ENCODE measurements around the gene EGFR.

EGFR gene

GRCh38 chr7:55096323-55096722 lies 77.5 kb downstream of the EGFR start:
- Histone ChIP-seq H3K27ac (ENCODE audit: low read length) (no peak overlapping the region), H3K27me3 (ENCODE audit: insufficient read depth, low read length, poor library complexity) (peaks cover 17% of the 10 kb centered on the region), H3K4me2 (ENCODE audit: insufficient read depth, low read length) (no peak overlapping the region), H3K4me3 (ENCODE audit: low read depth in 1 of 2, low read length in 2 of 2) (no peak overlapping the region), H3K9ac (ENCODE audit: low read depth, low read length) (no peak overlapping the region), H3K4me1 (ENCODE audit: insufficient read depth, low read length) (no peaks in the 10 kb centered on the region), H3K79me2 (ENCODE audit: insufficient read depth, low read length) (no peaks in the 10 kb centered on the region), H4K20me1 (ENCODE audit: insufficient read depth, low read length) (no peaks in the 10 kb centered on the region; the same call in 1 of the 2 replicates), H3K36me3 (ENCODE audit: insufficient read depth, low read length) (no peaks in the 10 kb centered on the region), H2AFZ (ENCODE audit: low read depth, low read length) (no peak overlapping the region), H3K9me3 (ENCODE audit: insufficient read depth, low read length, severe bottlenecking) (no peaks in the 10 kb centered on the region)
- ATAC-seq (ENCODE audit: insufficient read depth, low read depth), result no peak
- DNase-seq, result no peak
- TF ChIP-seq, protein P1, sequence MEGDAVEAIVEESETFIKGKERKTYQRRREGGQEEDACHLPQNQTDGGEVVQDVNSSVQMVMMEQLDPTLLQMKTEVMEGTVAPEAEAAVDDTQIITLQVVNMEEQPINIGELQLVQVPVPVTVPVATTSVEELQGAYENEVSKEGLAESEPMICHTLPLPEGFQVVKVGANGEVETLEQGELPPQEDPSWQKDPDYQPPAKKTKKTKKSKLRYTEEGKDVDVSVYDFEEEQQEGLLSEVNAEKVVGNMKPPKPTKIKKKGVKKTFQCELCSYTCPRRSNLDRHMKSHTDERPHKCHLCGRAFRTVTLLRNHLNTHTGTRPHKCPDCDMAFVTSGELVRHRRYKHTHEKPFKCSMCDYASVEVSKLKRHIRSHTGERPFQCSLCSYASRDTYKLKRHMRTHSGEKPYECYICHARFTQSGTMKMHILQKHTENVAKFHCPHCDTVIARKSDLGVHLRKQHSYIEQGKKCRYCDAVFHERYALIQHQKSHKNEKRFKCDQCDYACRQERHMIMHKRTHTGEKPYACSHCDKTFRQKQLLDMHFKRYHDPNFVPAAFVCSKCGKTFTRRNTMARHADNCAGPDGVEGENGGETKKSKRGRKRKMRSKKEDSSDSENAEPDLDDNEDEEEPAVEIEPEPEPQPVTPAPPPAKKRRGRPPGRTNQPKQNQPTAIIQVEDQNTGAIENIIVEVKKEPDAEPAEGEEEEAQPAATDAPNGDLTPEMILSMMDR (IDR thresholded peaks at IDR 0.05; ENCODE audit: borderline replicate concordance, extremely low read depth, low read length, poor library complexity, severe bottlenecking), result no peak
- no peak for TF ChIP-seq EZH2 (IDR thresholded peaks at IDR 0.05; ENCODE audit: borderline replicate concordance, low read depth, low read length, severe bottlenecking)

- no peaks in the 10 kb centered on the region for H3K9me3 ChIP-seq (ENCODE audit: insufficient read depth, low read length, severe bottlenecking)
- ATAC-seq (ENCODE audit: insufficient read depth, low read depth), result no peak
- H3K4me2 ChIP-seq (ENCODE audit: insufficient read depth, low read length), result no peak overlapping the region
- no peak for TF ChIP-seq EZH2 (IDR thresholded peaks at IDR 0.05; ENCODE audit: borderline replicate concordance, low read depth, low read length, severe bottlenecking)
- TF ChIP-seq, protein P1 (IDR thresholded peaks at IDR 0.05; ENCODE audit: borderline replicate concordance, extremely low read depth, low read length, poor library complexity, severe bottlenecking), result no peak
- H3K4me3 ChIP-seq (ENCODE audit: low read depth in 1 of 2, low read length in 2 of 2), result no peak overlapping the region
- no peak for DNase-seq
- no peak overlapping the region for H2AFZ ChIP-seq (ENCODE audit: low read depth, low read length)
- H3K27me3 ChIP-seq (ENCODE audit: insufficient read depth, low read length, poor library complexity), result peaks cover 17% of the 10 kb centered on the region
- H3K4me1 ChIP-seq (ENCODE audit: insufficient read depth, low read length), result no peaks in the 10 kb centered on the region
- no peak overlapping the region for H3K27ac ChIP-seq (ENCODE audit: low read length)
- no peaks in the 10 kb centered on the region; the same call in 1 of the 2 replicates for H4K20me1 ChIP-seq (ENCODE audit: insufficient read depth, low read length)
- no peak overlapping the region for H3K9ac ChIP-seq (ENCODE audit: low read depth, low read length)
- H3K36me3 ChIP-seq (ENCODE audit: insufficient read depth, low read length), result no peaks in the 10 kb centered on the region
- no peaks in the 10 kb centered on the region for H3K79me2 ChIP-seq (ENCODE audit: insufficient read depth, low read length)
Observed at GRCh38 chr7:55097100-55097499, 78.3 kb downstream of the EGFR start.

DNA sequence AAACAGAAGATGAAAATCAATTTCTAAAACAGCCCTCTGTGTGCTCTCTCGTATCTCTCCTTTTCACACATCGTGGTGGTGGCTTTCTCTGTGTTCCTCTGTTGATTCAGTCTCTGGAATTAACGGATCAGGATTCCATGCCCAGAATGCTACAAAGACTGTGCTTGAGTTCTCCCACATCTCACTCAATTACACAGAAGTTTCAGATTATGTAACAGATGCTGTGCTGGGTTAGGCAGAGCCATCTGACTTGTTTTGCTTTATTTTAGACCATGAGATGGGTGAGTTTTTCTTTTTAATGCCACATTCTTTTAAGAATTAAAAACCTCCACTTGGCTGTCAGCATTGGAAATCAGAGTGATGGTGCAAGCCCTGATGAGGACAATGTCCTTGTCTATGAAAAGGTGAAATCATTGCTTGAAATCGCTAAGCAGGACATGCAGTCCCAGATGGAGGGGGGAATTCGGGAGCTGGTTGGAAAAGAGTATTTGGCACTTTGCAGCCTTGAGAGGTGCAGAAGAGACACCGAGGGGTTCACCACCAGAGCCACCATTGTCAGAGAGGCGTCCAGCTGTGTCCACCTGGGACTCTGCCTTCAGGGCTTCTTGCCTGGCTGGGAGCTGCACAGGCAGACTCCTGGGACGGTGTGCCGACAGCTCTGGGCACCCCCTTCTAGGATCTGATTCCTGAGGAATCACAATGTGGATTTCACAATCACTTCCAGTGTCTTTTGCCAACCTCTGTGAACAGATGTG lies 80.4 kb downstream of the EGFR start:
- ATAC-seq (ENCODE audit: insufficient read depth, low read depth) (no peak), DNase-seq (no peak)
- Histone ChIP-seq H2AFZ (ENCODE audit: low read depth, low read length) (no peak overlapping the region), H3K27me3 (ENCODE audit: insufficient read depth, low read length, poor library complexity) (peaks cover 14% of the 10 kb centered on the region), H3K4me3 (ENCODE audit: low read depth in 1 of 2, low read length in 2 of 2) (no peak overlapping the region), H4K20me1 (ENCODE audit: insufficient read depth, low read length) (no peaks in the 10 kb centered on the region; the same call in 1 of the 2 replicates), H3K4me1 (ENCODE audit: insufficient read depth, low read length) (no peaks in the 10 kb centered on the region), H3K27ac (ENCODE audit: low read length) (no peak overlapping the region), H3K36me3 (ENCODE audit: insufficient read depth, low read length) (no peaks in the 10 kb centered on the region), H3K9ac (ENCODE audit: low read depth, low read length) (no peak overlapping the region), H3K79me2 (ENCODE audit: insufficient read depth, low read length) (no peaks in the 10 kb centered on the region), H3K9me3 (ENCODE audit: insufficient read depth, low read length, severe bottlenecking) (no peaks in the 10 kb centered on the region), H3K4me2 (ENCODE audit: insufficient read depth, low read length) (no peak overlapping the region)
- TF ChIP-seq, protein P1 (IDR thresholded peaks at IDR 0.05; ENCODE audit: borderline replicate concordance, extremely low read depth, low read length, poor library complexity, severe bottlenecking), result no peak
- TF ChIP-seq EZH2 (IDR thresholded peaks at IDR 0.05; ENCODE audit: borderline replicate concordance, low read depth, low read length, severe bottlenecking), result no peak
